HepG2 (cell line): Measurements from ENCODE around the gene PIR. TPM values are rescaled to one million over a fixed set of nuclear protein-coding genes. Genes with fewer than 3 reads are reported as not detected.

Source experiments
- ATAC-seq: fragments of 200-7000 bp; cut with Tn5 transposase; 3 replicates; pipeline ENCODE4 v1.9.1; 2020; ENCODE audit warnings: mild to moderate bottlenecking, moderate library complexity
- BruUV-seq: library from RNA; stranded (reverse); fragments of 400-500 nt; replicated peaks from 2 replicates; lab custom pipeline; 2021; lab: Mats Ljungman, UMichigan
- CTCF ChIA-PET: fragments of 300-600 bp; formaldehyde crosslinking; extraction: SDS; loops from one replicate; lab custom pipeline; 2021; ENCODE audit warnings: low total read pairs, inconsistent platforms, low intra/inter-chr PET ratio; lab: Yijun Ruan, JAX
- POLR2A ChIA-PET: fragments of 350-600 bp; sonication (Branson Sonifier 250); formaldehyde crosslinking; loops from one replicate; lab custom pipeline; 2020; ENCODE audit warnings: antibody characterized with exemption, inconsistent platforms; lab: Yijun Ruan, JAX
- DNase-seq: peaks from one replicate; pipeline ENCODE4 v3.0.0-alpha.2; 2015; ENCODE audit warnings: low spot score
- FAIRE-seq: peaks from 3 replicates; lab custom pipeline; 2011; peaks lifted over from hg19 to GRCh38; lab: Jason Lieb, UNC
- H2AFZ ChIP-seq: one replicate; pipeline ENCODE4 v1.6.1; 2011; ENCODE audit warnings: low read length, inconsistent platforms
- H3K27ac ChIP-seq: fragments of 300-600 bp; 3 replicates; pipeline ENCODE4 v1.8.0; 2011; ENCODE audit warnings: mixed run types, mild to moderate bottlenecking, mixed read lengths, low read length, inconsistent platforms; ENCODE audit not compliant: insufficient read depth; ENCODE audit errors: extremely low read length
- H3K27me3 ChIP-seq, 2 experiments: fragments of 200-600 bp in 1 of 2; 2 replicates in 1 of 2; 3 replicates in 1 of 2; pipeline versions ENCODE4 v1.6.0 to v1.8.0; 2011; ENCODE audit warnings: low read length in 2 of 2, mild to moderate bottlenecking in 2 of 2, moderate library complexity in 2 of 2, inconsistent platforms in 1 of 2; ENCODE audit not compliant: insufficient read depth in 2 of 2, control insufficient read depth in 1 of 2
- H3K36me3 ChIP-seq, 2 experiments: fragments of 200-600 bp in 1 of 2; replicated peaks in 1 of 2; 2 replicates in 1 of 2; 3 replicates in 1 of 2; pipeline versions ENCODE4 v1.5.1 to v1.8.0; 2011; ENCODE audit warnings: low read length in 2 of 2, inconsistent platforms in 1 of 2; ENCODE audit not compliant: insufficient read depth in 2 of 2, control insufficient read depth in 1 of 2
- H3K4me1 ChIP-seq: 2 replicates; pipeline ENCODE4 v1.5.1; 2012; ENCODE audit warnings: low read length, inconsistent platforms; ENCODE audit not compliant: insufficient read depth
- H3K4me2 ChIP-seq: 2 replicates; pipeline ENCODE4 v1.6.0; 2011; ENCODE audit warnings: low read depth, low read length, inconsistent platforms
- H3K4me3 ChIP-seq, 3 experiments: fragments of 200-600 bp in 1 of 3; sonication (generic), shearing (Covaris generic) in 1 of 3; replicated peaks in 1 of 3; 2 replicates each; pipeline ENCODE4 v1.5.1; 2011 to 2016; ENCODE audit warnings: low read length in 3 of 3, inconsistent platforms in 2 of 3, low read depth in 2 of 3, mild to moderate bottlenecking in 2 of 3, control low read depth in 1 of 3, mixed read lengths in 1 of 3; ENCODE audit not compliant: insufficient read depth in 1 of 3
- H3K79me2 ChIP-seq: one replicate; pipeline ENCODE4 v1.6.1; 2011; ENCODE audit warnings: low read length, inconsistent platforms; ENCODE audit not compliant: insufficient read depth
- H3K9ac ChIP-seq: 2 replicates; pipeline ENCODE4 v1.6.0; 2011; ENCODE audit warnings: mild to moderate bottlenecking, low read depth, low read length, inconsistent platforms; ENCODE audit not compliant: insufficient read depth
- H3K9me3 ChIP-seq: 2 replicates; pipeline ENCODE4 v1.5.1; 2012; ENCODE audit warnings: mild to moderate bottlenecking, low read length
- H4K20me1 ChIP-seq: 2 replicates; pipeline ENCODE4 v1.6.0; 2011; ENCODE audit warnings: inconsistent platforms, mild to moderate bottlenecking, low read length, moderate library complexity; ENCODE audit not compliant: insufficient read depth
- GFI1 ChIP-seq: sonication (generic); formaldehyde crosslinking; IDR thresholded peaks from 2 replicates; pipeline ENCODE4 v1.5.0; 2020; ENCODE audit warnings: missing genetic modification reagents, mild to moderate bottlenecking, borderline replicate concordance
- HOXA3 ChIP-seq: sonication (generic); formaldehyde crosslinking; IDR thresholded peaks from 2 replicates; pipeline ENCODE4 v1.5.0; 2020; ENCODE audit warnings: missing genetic modification reagents
- KDM4B ChIP-seq: sonication (generic); formaldehyde crosslinking; IDR thresholded peaks from 2 replicates; pipeline ENCODE4 v1.4.0; 2020; ENCODE audit warnings: missing genetic modification reagents
- KDM5B ChIP-seq: sonication (generic); formaldehyde crosslinking; IDR thresholded peaks from 2 replicates; pipeline ENCODE4 v1.4.0; 2020; ENCODE audit warnings: missing genetic modification reagents, mild to moderate bottlenecking, borderline replicate concordance
- MAFF ChIP-seq: IDR thresholded peaks from 2 replicates; pipeline ENCODE4 v1.6.1; 2011; ENCODE audit warnings: low read depth, low read length, improper control_type of control experiment
- MBD4 ChIP-seq: IDR thresholded peaks from 2 replicates; pipeline ENCODE4 v1.6.1; 2012; ENCODE audit warnings: low read length, inconsistent platforms, borderline replicate concordance
- MED1 ChIP-seq: sonication (generic); formaldehyde crosslinking; IDR thresholded peaks from 2 replicates; pipeline ENCODE4 v1.4.0; 2020; ENCODE audit warnings: missing genetic modification reagents
- MLLT10 ChIP-seq: sonication (generic); formaldehyde crosslinking; IDR thresholded peaks from 2 replicates; pipeline ENCODE4 v1.4.0; 2020; ENCODE audit warnings: missing genetic modification reagents
- TBL1XR1 ChIP-seq: fragments of 150-350 bp; IDR thresholded peaks from 2 replicates; pipeline ENCODE4 v1.6.1; 2014; ENCODE audit warnings: borderline replicate concordance, low read length; ENCODE audit not compliant: partially characterized antibody
- ZNF3 ChIP-seq: IDR thresholded peaks from 2 replicates; pipeline ENCODE4 v1.7.0; 2017; ENCODE audit warnings: inconsistent platforms
- ZSCAN21 ChIP-seq: sonication (generic); formaldehyde crosslinking; IDR thresholded peaks from 2 replicates; pipeline ENCODE4 v1.8.0; 2022; ENCODE audit warnings: mild to moderate bottlenecking, missing genetic modification reagents, moderate library complexity, borderline replicate concordance
- WGBS: methylation state at CpG from one replicate; pipeline ENCODE4 v1.1.6; 2017; ENCODE audit warnings: low lambda C conversion rate; 5-methylcytosine and 5-hydroxymethylcytosine counted together
- in situ Hi-C: cut with HindIII; loops from 2 replicates; pipeline ENCODE4 v1.10.0; 2017; ENCODE audit warnings: low pct_unique_long_range_greater_than_20kb; ENCODE audit not compliant: extremely low pct_ligation_motif_present
- intact Hi-C: fragments of 100-400 bp; cut with micrococcal nuclease; formaldehyde crosslinking; loops from one replicate; pipeline ENCODE4 v1.10.0; 2022; ENCODE audit not compliant: unreplicated experiment
- polyA plus RNA-seq, 8 experiments: library from polyadenylated mRNA; depleted of rRNA in 3 of 8; stranded (reverse) in 7 of 8; unstranded in 1 of 8; fragments of >200 nt; fragmentation: Illumina TruSeq in 4 of 8; extraction: Trizol in 4 of 8; gene quantifications; 2 replicates each; pipeline versions ENCODE4 v1.2.1 to v1.2.3, GENCODE V29; 2011 to 2016; ENCODE audit warnings: low read depth in 4 of 8, missing spikeins in 1 of 8, mixed read lengths in 1 of 8; ENCODE audit not compliant: insufficient read depth in 1 of 8
- total RNA-seq, 5 experiments: library from RNA; depleted of rRNA; stranded (reverse); fragments of >200 nt; fragmentation: Illumina TruSeq; extraction: Trizol; gene quantifications; 2 replicates each; pipeline ENCODE4 v1.2.3, GENCODE V29; 2016; ENCODE audit warnings: low read depth in 1 of 5
- TF ChIP-seq, protein P1 (sequence below): sonication (generic); formaldehyde crosslinking; IDR thresholded peaks from 2 replicates; pipeline ENCODE4 v1.4.0; 2020; ENCODE audit warnings: missing genetic modification reagents
- TF ChIP-seq, protein P2 (sequence below): sonication (generic); formaldehyde crosslinking; IDR thresholded peaks from 2 replicates; pipeline ENCODE4 v1.4.0; 2020; ENCODE audit warnings: missing genetic modification reagents
- TF ChIP-seq, protein P3 (sequence below): sonication (generic); formaldehyde crosslinking; IDR thresholded peaks from 2 replicates; pipeline ENCODE4 v1.8.0; 2022; ENCODE audit warnings: missing genetic modification reagents, mild to moderate bottlenecking, inconsistent platforms, borderline replicate concordance
- TF ChIP-seq, protein P4 (sequence below): sonication (generic); formaldehyde crosslinking; conservative IDR thresholded peaks from 2 replicates; pipeline ENCODE4 v1.4.0; 2020; ENCODE audit warnings: missing genetic modification reagents

The PIR gene
- total and polyA plus RNA-seq, 2 of the 13 experiments (the other 11 are each of a cell fraction or from before 2014, with no cell fraction given) = 12.2 to 38.0 TPM

DNA sequence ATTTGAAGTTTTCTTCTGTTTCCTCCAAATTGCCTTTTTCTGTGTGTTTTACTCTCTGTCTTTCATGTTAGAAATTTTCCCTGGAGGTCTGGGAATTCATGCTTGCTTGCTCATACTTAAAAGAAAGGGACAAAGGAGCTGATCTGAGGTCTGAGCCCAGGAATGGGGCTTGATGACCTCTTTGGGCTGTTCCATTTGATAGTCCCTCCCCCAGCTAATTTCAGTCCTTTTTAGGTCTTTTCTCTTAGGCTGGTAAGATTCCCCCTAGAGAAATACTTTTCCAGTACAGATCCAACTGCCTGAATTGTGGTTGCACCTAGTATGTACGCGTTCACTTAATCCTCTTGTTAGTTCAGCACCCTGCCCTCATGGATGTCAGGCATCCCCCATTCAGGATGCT lies 152.3 kb downstream of the PIR start:
- ATAC-seq (no peak), DNase-seq (no peak), FAIRE-seq (no peak)
- H4K20me1 ChIP-seq = no peaks in the 10 kb centered on the region
- no peak overlapping the region for H2AFZ ChIP-seq
- no peak overlapping the region for H3K9ac ChIP-seq
- H3K9me3 ChIP-seq = no peaks in the 10 kb centered on the region
- BruUV-seq = no TSS peak
- peaks cover 7% of the 10 kb centered on the region; the same call in 1 of the 2 replicates for H3K4me1 ChIP-seq
- H3K36me3 ChIP-seq = no peaks in the 10 kb centered on the region
- 17% methylated on average over 2 of the region's 2 CpGs for WGBS
- CTCF ChIA-PET = no interaction called here
- H3K4me3 ChIP-seq = no peak overlapping the region
- TF ChIP-seq ZSCAN21 (CRISPR knock-in tag) (no peak), KDM5B (no peak), MAFF (no peak), MED1 (CRISPR knock-in tag) (no peak), TBL1XR1 (no peak), KDM4B (CRISPR knock-in tag) (no peak), GFI1 (CRISPR knock-in tag) (no peak), MBD4 (no peak), ZNF3 (CRISPR knock-in tag) (no peak), HOXA3 (CRISPR knock-in tag) (no peak), MLLT10 (CRISPR knock-in tag) (no peak)
- TF ChIP-seq, protein P1, sequence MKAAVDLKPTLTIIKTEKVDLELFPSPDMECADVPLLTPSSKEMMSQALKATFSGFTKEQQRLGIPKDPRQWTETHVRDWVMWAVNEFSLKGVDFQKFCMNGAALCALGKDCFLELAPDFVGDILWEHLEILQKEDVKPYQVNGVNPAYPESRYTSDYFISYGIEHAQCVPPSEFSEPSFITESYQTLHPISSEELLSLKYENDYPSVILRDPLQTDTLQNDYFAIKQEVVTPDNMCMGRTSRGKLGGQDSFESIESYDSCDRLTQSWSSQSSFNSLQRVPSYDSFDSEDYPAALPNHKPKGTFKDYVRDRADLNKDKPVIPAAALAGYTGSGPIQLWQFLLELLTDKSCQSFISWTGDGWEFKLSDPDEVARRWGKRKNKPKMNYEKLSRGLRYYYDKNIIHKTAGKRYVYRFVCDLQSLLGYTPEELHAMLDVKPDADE (CRISPR knock-in tag) = no peak
- TF ChIP-seq, protein P2, sequence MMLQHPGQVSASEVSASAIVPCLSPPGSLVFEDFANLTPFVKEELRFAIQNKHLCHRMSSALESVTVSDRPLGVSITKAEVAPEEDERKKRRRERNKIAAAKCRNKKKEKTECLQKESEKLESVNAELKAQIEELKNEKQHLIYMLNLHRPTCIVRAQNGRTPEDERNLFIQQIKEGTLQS = no peak
- TF ChIP-seq, protein P3, sequence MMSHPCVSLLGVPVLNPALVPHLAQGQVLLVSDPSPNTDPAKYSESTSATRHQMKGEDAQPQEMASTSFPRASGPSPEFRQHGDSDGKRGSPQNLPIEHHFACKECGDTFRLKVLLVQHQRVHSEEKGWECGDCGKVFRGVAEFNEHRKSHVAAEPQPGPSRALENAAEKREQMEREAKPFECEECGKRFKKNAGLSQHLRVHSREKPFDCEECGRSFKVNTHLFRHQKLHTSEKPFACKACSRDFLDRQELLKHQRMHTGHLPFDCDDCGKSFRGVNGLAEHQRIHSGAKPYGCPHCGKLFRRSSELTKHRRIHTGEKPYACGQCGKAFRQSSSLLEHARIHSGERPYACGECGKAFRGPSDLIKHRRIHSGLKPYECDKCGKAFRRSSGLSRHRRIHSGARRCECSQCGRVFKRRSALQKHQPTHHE (CRISPR knock-in tag) = no peak
- TF ChIP-seq, protein P4, sequence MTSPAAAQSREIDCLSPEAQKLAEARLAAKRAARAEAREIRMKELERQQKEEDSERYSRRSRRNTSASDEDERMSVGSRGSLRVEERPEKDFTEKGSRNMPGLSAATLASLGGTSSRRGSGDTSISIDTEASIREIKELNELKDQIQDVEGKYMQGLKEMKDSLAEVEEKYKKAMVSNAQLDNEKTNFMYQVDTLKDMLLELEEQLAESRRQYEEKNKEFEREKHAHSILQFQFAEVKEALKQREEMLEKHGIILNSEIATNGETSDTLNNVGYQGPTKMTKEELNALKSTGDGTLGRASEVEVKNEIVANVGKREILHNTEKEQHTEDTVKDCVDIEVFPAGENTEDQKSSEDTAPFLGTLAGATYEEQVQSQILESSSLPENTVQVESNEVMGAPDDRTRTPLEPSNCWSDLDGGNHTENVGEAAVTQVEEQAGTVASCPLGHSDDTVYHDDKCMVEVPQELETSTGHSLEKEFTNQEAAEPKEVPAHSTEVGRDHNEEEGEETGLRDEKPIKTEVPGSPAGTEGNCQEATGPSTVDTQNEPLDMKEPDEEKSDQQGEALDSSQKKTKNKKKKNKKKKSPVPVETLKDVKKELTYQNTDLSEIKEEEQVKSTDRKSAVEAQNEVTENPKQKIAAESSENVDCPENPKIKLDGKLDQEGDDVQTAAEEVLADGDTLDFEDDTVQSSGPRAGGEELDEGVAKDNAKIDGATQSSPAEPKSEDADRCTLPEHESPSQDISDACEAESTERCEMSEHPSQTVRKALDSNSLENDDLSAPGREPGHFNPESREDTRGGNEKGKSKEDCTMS (CRISPR knock-in tag) = no peak
- TF ChIP-seq, all 625 proteins: peak for 0
- in situ Hi-C loops (loop anchor here (10.0 to 25.0 kb wide), 3 partner anchors 124 to 346 kb away; no protein-coding TSS in a partner anchor), intact Hi-C loops (no loop called here)
- POLR2A ChIA-PET = no interaction called here
- Histone ChIP-seq H3K27ac (no peak overlapping the region), H3K27me3 (no peaks in the 10 kb centered on the region), H3K4me2 (no peak overlapping the region), H3K79me2 (no peaks in the 10 kb centered on the region)
